Endodermal cell (in vitro differentiated cells): ENCODE data around the gene BTBD9. TPM values are rescaled to one million over a fixed set of nuclear protein-coding genes. Genes with fewer than 3 reads are reported as not detected.
"Not testable (repeated sequence)": the region's sequence is repeated elsewhere in the genome, so short reads cannot be mapped to it uniquely, and the experiment has no call there.

Source experiments
- DNase-seq: peaks from one replicate; pipeline ENCODE4 v3.0.0-alpha.2; 2017
- H3K27ac ChIP-seq: 2 replicates; pipeline ENCODE4 v1.5.1; 2013; ENCODE audit warnings: mild to moderate bottlenecking, low read depth, low read length, moderate library complexity
- H3K27me3 ChIP-seq: 2 replicates; pipeline ENCODE4 v1.6.1; 2013; ENCODE audit warnings: mild to moderate bottlenecking, low read length, moderate library complexity; ENCODE audit not compliant: insufficient read depth, control insufficient read depth, poor library complexity, severe bottlenecking
- H3K36me3 ChIP-seq: 2 replicates; pipeline ENCODE4 v1.7.0; 2013; ENCODE audit warnings: mild to moderate bottlenecking, low read length, moderate library complexity; ENCODE audit not compliant: control insufficient read depth, insufficient read depth
- H3K4me1 ChIP-seq: one replicate; pipeline ENCODE4 v1.7.0; 2013; ENCODE audit warnings: low read length; ENCODE audit not compliant: control insufficient read depth, insufficient read depth
- H3K4me3 ChIP-seq: 2 replicates; pipeline ENCODE4 v1.5.1; 2013; ENCODE audit warnings: mild to moderate bottlenecking, low read length, moderate library complexity
- H3K9ac ChIP-seq: 2 replicates; pipeline ENCODE4 v1.6.1; 2013; ENCODE audit warnings: mild to moderate bottlenecking, low read length, moderate library complexity; ENCODE audit not compliant: poor library complexity, severe bottlenecking; ENCODE audit errors: extremely low read depth
- H3K9me3 ChIP-seq: 2 replicates; pipeline ENCODE4 v1.6.1; 2013; ENCODE audit warnings: mild to moderate bottlenecking, low read length, moderate library complexity; ENCODE audit not compliant: control insufficient read depth
- H3K27ac Mint-ChIP-seq: 2 replicates; pipeline ENCODE4 v1.8.0; 2020; ENCODE audit warnings: mixed read lengths
- H3K27me3 Mint-ChIP-seq: 2 replicates; pipeline ENCODE4 v1.8.0; 2021; ENCODE audit warnings: mild to moderate bottlenecking, mixed read lengths; ENCODE audit not compliant: insufficient read depth
- H3K36me3 Mint-ChIP-seq: 2 replicates; pipeline ENCODE4 v1.8.0; 2020; ENCODE audit warnings: low read depth, mixed read lengths
- H3K4me1 Mint-ChIP-seq: 2 replicates; pipeline ENCODE4 v1.8.0; 2020; ENCODE audit warnings: mixed read lengths
- H3K4me3 Mint-ChIP-seq: 2 replicates; pipeline ENCODE4 v1.8.0; 2020; ENCODE audit warnings: mild to moderate bottlenecking, moderate library complexity, mixed read lengths
- H3K9me3 Mint-ChIP-seq: 2 replicates; pipeline ENCODE4 v1.8.0; 2020; ENCODE audit warnings: mild to moderate bottlenecking, mixed read lengths
- WGBS, 2 experiments: methylation state at CpG; one replicate each; pipeline versions ENCODE4 v1.1.5 to v1.1.7; 2013; ENCODE audit warnings: missing lambda C conversion rate in 2 of 2, mixed read lengths in 1 of 2; ENCODE audit not compliant: insufficient coverage in 1 of 2, insufficient read length in 1 of 2; 5-methylcytosine and 5-hydroxymethylcytosine counted together
- total RNA-seq, 2 donors: library from RNA; stranded (reverse); fragmentation: NEBNext Ultra II Directional in 1 of 2; extraction: Animal tissue kit (Norgen Biotek cat#: 25700) in 1 of 2; gene quantifications; 2 replicates in 1 of 2; 3 replicates in 1 of 2; pipeline ENCODE4 v1.2.1, GENCODE V29; 2021
- TF ChIP-seq, protein P1 (sequence below): fragments of 200-600 bp; sonication (generic); conservative IDR thresholded peaks from 2 replicates; pipeline ENCODE4 v1.5.0; 2021; ENCODE audit warnings: antibody characterized with exemption, mild to moderate bottlenecking

Gene BTBD9
- total RNA-seq, 2 donors from 2014 or later: 7.6 to 12.3 TPM

DNA sequence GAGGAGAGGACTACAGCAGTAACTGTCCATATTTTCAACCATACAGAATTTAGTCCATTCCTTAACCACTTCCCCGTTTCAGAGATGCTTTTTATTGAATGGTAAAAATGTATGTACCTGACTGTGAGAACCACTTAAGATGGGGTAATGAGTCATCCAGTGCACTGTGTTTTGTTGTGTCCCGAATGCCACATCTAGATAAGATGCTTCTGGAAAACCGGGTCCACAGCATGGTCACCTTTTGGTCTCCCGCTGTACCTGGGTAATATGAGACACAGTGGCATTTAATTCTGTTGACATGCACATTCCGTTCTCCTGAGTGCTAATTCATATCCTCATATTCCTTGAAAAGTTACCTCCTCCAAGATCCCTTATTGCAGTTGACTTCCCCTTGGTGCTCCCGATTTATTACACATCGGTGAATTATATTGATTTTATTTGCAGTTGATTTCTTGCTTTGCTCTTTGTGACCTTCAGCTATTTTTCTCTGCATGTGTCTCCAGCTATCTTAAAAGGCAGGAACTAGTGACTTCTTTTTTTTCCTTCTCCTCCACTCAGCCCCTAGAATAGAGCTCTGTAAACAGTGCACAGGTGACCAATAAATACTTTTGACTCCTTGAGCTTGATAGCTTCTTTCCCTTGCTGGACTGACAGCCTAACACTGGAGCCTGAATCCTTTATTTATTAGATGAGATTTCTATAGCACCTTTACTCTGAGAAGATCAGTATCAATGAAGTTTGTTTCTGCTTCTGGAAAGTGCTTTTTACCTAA lies 505.6 kb downstream of the BTBD9 start:
- H3K27ac ChIP-seq: no peak overlapping the region
- no peaks in the 10 kb centered on the region for H3K27me3 ChIP-seq
- peaks cover 14% of the 10 kb centered on the region for H3K36me3 ChIP-seq
- no peak overlapping the region for H3K4me3 ChIP-seq
- no peak overlapping the region for H3K4me3 Mint-ChIP-seq
- H3K36me3 Mint-ChIP-seq: peaks cover 36% of the 10 kb centered on the region
- H3K9me3 Mint-ChIP-seq: peaks cover 6% of the 10 kb centered on the region
- H3K9ac ChIP-seq: no peak overlapping the region
- H3K27ac Mint-ChIP-seq: no peak overlapping the region
- H3K9me3 ChIP-seq: peaks cover 7% of the 10 kb centered on the region
- DNase-seq: no peak
- no peaks in the 10 kb centered on the region for H3K4me1 ChIP-seq
- WGBS, 2 experiments: 89 to 96% methylated on average over 7 of the region's 7 CpGs
- TF ChIP-seq, protein P1, sequence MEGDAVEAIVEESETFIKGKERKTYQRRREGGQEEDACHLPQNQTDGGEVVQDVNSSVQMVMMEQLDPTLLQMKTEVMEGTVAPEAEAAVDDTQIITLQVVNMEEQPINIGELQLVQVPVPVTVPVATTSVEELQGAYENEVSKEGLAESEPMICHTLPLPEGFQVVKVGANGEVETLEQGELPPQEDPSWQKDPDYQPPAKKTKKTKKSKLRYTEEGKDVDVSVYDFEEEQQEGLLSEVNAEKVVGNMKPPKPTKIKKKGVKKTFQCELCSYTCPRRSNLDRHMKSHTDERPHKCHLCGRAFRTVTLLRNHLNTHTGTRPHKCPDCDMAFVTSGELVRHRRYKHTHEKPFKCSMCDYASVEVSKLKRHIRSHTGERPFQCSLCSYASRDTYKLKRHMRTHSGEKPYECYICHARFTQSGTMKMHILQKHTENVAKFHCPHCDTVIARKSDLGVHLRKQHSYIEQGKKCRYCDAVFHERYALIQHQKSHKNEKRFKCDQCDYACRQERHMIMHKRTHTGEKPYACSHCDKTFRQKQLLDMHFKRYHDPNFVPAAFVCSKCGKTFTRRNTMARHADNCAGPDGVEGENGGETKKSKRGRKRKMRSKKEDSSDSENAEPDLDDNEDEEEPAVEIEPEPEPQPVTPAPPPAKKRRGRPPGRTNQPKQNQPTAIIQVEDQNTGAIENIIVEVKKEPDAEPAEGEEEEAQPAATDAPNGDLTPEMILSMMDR: no peak
- peaks cover 16% of the 10 kb centered on the region for H3K4me1 Mint-ChIP-seq
- no peaks in the 10 kb centered on the region for H3K27me3 Mint-ChIP-seq

DNA sequence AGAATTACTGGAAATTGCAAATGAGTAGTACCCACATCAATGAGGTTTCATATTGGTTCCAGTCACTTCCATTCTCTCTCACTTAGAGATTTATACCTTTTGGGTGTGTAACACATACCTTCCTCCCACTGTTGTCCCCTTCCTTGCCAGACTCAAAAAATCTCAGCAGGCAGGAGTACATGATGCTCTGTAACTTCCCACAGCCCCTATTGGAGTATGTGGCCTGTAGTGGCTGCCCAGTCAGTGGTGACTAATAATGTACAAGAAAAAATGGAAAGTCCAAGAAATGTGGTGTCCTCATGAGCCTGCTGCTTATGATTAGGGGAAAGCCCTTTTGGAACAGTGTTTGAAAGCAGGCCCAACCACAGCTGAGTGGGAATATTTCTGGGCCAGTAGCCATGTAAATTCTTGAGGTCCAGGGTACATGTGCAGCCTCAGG lies 508.2 kb downstream of the BTBD9 start:
- no peak overlapping the region for H3K27ac ChIP-seq
- H3K4me3 Mint-ChIP-seq: no peak overlapping the region
- no peak overlapping the region for H3K27ac Mint-ChIP-seq
- no peak overlapping the region for H3K4me3 ChIP-seq
- no peaks in the 10 kb centered on the region for H3K27me3 ChIP-seq
- H3K27me3 Mint-ChIP-seq: no peaks in the 10 kb centered on the region
- no peak overlapping the region for H3K9ac ChIP-seq
- H3K36me3 Mint-ChIP-seq: peaks cover 44% of the 10 kb centered on the region
- peaks cover 29% of the 10 kb centered on the region for H3K36me3 ChIP-seq
- H3K9me3 ChIP-seq: peaks cover 17% of the 10 kb centered on the region
- no peak for DNase-seq
- TF ChIP-seq, protein P1: no peak
- H3K4me1 ChIP-seq: no peaks in the 10 kb centered on the region
- peaks cover 9% of the 10 kb centered on the region for H3K9me3 Mint-ChIP-seq
- peaks cover 5% of the 10 kb centered on the region for H3K4me1 Mint-ChIP-seq

DNA sequence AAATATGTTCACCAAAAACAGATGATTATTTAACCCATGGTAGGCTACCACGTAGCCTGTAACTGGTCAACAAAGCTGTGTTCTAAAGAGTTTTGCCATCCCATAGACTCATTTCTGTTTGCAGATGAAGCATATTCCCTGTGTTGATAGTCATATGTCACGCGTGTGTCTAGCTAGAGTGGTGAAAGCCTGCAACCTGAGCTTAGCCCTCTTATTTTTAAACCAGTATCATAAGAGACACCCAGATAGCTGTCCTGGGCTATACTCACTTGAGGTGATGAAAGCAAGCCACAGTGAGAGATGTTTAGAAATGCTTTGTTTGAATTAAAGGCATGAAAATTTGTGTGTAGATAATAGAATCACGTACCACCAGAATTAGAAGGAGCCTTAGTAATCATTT lies 512.4 kb downstream of the BTBD9 start:
- no peak overlapping the region for H3K27ac ChIP-seq
- H3K36me3 Mint-ChIP-seq: peaks cover 58% of the 10 kb centered on the region
- no peaks in the 10 kb centered on the region for H3K27me3 Mint-ChIP-seq
- no peak for DNase-seq
- TF ChIP-seq, protein P1: no peak
- peaks cover 36% of the 10 kb centered on the region for H3K36me3 ChIP-seq
- WGBS, 2 experiments: 94 to 100% methylated on average over 3 to 4 of the region's 4 CpGs
- H3K27me3 ChIP-seq: no peaks in the 10 kb centered on the region
- no peaks in the 10 kb centered on the region for H3K4me1 Mint-ChIP-seq
- no peak overlapping the region for H3K9ac ChIP-seq
- H3K4me1 ChIP-seq: no peaks in the 10 kb centered on the region
- H3K9me3 Mint-ChIP-seq: peaks cover 24% of the 10 kb centered on the region
- H3K4me3 ChIP-seq: no peak overlapping the region
- H3K4me3 Mint-ChIP-seq: no peak overlapping the region
- H3K27ac Mint-ChIP-seq: no peak overlapping the region
- H3K9me3 ChIP-seq: peaks cover 32% of the 10 kb centered on the region

DNA sequence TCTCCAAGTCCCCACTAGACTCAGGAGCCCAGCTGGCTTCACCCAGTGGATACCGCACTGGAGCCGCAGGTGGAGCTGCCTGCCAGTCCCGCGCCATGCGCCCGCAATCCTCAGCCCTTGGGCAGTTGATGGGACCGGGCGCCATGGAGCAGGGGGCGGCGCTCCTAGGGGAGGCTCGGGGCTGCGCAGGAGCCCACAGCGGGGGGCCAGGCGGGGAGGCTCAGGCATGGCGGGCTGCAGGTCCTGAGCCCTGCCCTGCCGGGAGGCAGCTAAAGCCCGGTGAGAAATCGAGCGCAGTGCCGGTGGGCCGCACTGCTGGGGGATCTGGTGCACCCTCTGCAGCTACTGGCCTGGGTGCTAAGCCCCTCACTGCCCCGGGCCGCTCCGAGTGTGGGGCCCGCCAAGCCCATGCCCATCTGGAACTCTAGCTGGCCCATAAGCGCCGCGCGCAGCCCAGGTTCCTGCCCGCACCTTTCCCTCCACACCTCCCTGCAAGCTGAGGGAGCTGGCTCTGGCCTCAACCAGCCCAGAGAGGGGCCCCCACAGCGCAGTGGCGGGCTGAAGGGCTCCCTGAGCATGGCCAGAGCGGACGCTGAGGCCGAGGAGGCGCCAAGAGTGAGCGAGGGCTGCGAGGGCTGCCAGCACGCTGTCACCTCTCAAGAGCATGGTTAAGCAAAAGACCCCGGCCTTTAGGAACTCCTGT lies 515.4 kb downstream of the BTBD9 start:
- not testable (repeated sequence) for H3K27me3 ChIP-seq, DNase-seq, H3K27ac Mint-ChIP-seq, H3K4me3 Mint-ChIP-seq, H3K4me3 ChIP-seq, H3K27me3 Mint-ChIP-seq, H3K9ac ChIP-seq, H3K27ac ChIP-seq, H3K4me1 ChIP-seq, H3K4me1 Mint-ChIP-seq
- H3K36me3 ChIP-seq: peaks cover 54% of the 10 kb centered on the region
- 96 to 98% methylated on average over 8 to 40 of the region's 40 CpGs for WGBS, 2 experiments
- H3K9me3 ChIP-seq: peaks cover 27% of the 10 kb centered on the region
- peaks cover 20% of the 10 kb centered on the region for H3K9me3 Mint-ChIP-seq
- peaks cover 63% of the 10 kb centered on the region for H3K36me3 Mint-ChIP-seq
